ENCODE data around the gene ACSS1.

The ACSS1 gene

DNA sequence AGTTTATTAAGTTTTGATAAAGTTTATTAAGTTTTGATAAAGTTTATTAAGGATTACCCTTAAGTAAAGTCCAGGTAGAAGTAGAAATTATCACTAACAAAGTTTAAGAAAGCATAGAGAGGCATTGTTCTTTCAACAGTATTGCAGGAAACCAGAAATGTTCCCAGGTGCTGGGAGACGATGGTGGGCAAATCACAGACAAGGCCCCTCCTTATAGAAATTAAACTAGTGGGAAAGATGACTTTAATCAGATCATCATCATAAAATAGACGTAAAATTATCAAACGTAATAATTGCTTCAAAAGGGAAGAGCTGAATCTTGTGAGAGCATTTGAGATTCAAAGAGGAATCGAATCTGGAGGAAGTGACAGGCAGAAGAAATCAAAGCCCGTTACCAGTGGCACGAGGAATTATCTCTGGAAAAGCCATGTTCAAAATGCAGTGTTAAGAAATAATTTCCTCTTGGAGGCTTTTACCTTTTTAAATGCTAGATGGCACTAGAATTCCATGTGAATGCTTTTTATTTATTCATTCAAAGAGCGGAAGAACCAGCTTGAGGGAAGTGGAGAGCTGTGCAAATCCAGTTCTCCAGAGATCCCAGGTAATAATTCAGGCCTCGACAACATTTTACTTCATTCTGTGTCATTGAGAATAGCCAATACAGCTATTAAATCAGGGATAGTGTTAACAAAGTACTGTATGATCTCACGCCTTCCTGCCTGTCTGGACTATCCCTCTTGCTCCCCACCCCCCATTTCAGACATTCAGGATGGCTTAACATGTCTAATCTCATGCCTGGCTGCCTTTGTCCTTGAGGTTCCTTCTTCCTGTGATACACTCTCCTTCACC is 64.4 kb downstream of the ACSS1 start:
- no peak for DNase-seq (ENCODE audit: low read depth in 2 of 2)

- peak; percentile 94 to 96 for DNase-seq (ENCODE audit: low read depth in 2 of 2)
These were observed 65.3 kb downstream of the ACSS1 start, which contains the start of gene APMAP for GRCh38 chr20:24992487-24993205. TSS of gene APMAP (minus strand) at chr20:24992751. CDS start at chr20:24992688, 63 bp downstream.

GRCh38 chr20:24991897-24992486 is 65.9 kb downstream of the ACSS1 start:
- peak in 1 of 2 donors; percentile 13 for DNase-seq (ENCODE audit: low read depth in 2 of 2)

- DNase-seq (ENCODE audit: low read depth in 2 of 2): no peak
These were observed 67.1 kb downstream of the ACSS1 start for GRCh38 chr20:24990810-24991252.

- no peak for DNase-seq (ENCODE audit: low read depth in 2 of 2)
These were observed 68.8 kb downstream of the ACSS1 start for GRCh38 chr20:24989162-24989561.

DNA sequence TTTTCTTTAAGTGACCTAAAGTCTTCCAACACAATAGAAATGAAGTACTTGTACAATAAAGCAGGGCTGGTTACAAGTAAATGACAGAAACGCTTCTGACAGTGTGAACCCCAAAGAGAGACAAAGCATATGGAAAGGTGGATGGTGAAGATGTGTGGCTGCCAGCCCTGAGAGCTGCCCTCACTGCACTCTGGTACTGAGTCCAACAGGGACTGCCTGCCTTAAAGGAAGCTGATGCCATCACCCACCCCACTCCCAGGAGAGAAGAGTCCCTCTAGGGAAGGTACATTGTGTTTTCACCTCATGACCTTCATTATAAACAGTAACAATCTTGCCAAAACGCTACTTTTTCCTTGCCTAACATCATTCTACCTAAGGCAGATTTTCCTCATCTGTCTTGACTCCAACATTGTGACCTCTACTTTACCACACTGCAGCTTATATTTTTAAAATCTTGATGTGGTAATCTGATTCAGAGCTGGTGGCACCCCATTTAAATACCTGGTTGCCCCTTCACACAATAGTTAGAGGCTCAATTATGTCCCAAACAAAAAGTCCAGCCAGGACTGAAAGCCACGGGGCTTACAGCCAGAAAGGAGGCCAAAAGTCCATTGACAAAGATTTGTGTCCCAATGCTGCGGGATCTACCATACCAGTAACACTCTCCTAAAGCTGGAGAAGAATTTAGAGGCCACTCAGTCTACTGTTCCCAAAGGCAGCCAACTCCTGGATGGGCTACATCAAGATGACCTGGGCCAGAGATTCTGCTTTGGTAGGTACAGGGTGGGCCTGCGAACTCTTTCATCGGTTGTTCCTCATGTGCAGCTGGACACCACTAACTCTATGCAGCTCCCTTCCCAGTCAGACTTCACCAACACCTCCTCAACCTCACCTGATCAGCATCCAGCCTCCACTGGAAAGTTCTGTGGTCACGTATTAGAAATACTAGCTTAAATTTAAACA is 69.8 kb downstream of the ACSS1 start:
- DNase-seq (ENCODE audit: low read depth in 2 of 2): no peak

DNA sequence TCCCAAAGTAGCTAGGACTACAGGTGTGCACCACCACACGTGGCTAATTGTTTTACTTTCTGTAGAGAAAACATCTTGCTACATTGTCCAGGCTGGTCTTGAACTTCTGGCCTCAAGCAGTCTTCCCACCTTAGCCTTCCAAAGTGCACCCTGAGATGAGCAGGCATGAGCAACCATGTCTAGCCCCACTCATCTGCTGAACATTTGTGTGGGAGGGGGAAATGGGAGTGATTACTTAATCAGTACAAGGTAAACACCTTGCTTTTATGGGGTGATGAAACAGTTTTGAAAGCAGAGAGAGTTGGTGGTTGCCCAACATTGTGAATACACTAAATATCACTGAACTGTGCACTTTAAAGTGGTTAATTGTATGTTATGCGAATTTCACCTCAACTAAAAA is 70.7 kb downstream of the ACSS1 start:
- DNase-seq (ENCODE audit: low read depth in 2 of 2): peak in 1 of 2 donors; percentile 15

GRCh38 chr20:24986436-24987015 is 71.4 kb downstream of the ACSS1 start:
- DNase-seq (ENCODE audit: low read depth in 2 of 2): no peak

DNA sequence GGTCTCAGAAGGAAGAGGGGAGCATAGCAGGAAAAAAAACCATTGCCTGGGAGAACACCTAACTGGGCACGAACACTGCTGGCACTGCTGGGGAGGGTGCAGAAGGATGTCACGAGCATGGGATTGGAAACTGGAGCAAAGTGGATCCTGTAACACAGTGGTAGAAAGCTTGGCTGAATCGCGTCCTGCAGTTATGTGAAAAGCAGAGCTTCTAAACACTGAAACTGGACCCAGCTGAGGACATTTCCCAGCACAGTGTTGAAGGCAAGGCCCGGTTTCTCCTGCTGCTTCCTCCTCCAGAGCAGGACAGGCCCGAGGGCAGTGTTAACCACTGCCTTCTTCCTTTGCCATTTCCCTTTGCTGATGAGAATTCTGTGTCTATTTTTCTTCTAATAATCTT is 72.1 kb downstream of the ACSS1 start:
- no peak for DNase-seq (ENCODE audit: low read depth in 2 of 2)

DNA sequence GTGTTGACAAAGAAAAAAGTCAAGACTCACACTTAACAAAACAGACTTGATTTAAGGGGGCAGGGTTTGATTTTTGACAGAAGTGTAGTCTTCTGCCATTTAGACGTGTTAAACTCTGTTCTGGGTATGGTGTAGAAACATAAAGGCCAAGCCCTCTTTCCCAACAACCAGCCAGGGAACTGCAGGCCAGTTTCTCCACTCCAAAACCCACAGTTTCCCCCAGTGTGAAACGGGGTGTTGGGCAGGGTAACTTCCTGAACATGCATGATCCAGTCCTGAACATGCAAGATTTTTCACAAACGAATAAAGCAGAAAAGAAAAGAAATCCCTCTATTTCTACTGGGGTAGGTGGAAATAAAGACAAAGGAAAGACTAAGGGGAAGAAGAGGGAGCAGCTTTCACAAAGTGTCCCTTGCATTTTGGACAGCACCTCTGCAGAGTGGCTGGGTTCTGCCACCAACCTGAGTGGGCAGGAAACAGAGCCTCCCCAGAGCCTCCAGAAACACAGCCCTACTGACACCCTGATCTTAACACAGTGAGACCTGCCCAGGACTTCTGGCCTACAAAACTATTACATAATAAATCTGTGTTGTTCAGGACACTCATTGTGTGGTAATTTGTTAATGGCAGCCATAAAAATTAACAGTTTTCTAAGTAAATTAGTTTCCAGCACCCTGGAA is 72.8 kb downstream of the ACSS1 start:
- DNase-seq (ENCODE audit: low read depth in 2 of 2): no peak

DNA sequence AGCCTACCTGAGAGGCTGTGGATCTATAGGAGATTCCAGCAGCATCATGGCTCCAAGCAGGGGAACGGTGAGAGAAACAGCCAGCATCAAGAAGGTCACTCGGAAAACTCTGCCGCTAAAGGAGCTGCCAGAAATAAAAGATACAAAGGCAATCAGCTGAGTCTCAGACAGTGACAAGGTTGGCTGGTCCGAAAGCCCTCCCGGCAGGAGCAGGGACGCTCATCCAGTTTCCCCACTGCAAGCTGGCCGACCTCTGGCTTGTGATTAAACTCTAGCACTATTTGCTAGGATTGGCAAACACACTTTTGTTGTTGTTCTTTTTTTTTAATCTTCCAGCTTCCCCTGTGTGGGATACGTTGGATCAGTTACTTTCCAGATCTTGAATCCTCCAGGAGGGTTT is 74.0 kb downstream of the ACSS1 start:
- DNase-seq (ENCODE audit: low read depth in 2 of 2): no peak

GRCh38 chr20:24981790-24982189 is 76.1 kb downstream of the ACSS1 start:
- DNase-seq (ENCODE audit: low read depth in 2 of 2): no peak

DNA sequence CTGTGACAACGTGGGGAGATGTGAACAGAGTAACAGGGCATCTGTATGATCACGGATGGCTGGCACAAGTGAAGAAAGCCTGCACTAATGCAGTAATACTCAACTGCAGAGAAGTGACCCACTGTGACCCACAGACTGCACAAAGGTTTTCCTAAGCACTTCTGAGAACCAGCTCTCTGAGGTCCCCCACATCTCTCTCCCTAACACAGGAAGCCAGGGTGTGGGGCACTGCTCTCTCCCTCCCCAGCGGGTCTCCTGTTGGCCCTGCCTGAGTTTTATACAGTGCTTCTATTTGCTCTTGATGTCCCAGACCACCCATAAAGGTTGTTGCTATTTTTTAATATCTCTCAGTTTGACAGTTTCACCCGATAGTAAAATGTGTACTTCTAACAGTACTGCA is 76.7 kb downstream of the ACSS1 start:
- no peak for DNase-seq (ENCODE audit: low read depth in 2 of 2)

- DNase-seq (ENCODE audit: low read depth in 2 of 2): no peak
These were observed 77.5 kb downstream of the ACSS1 start for GRCh38 chr20:24980291-24981053.

GRCh38 chr20:24979036-24979960 is 78.6 kb downstream of the ACSS1 start:
- DNase-seq (ENCODE audit: low read depth in 2 of 2): no peak

DNA sequence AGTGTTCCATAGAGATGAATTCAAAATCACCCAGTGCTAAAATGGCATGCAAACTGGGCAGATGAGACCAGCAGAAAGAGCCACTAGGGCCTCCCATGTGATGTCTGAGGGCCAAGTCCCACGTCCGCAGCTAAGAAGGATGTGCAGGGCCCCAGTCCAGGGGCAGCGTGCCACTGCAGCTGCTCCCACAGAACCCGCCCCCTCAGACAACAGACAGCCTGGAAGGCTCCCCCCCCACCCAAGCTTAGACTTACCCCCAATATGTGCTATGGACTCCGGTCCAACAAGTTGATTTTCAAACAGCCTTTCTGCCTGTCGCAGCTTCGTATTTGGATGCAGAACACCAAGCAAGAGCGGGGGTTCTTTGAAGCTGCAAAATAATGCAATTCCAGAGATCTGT is 79.4 kb downstream of the ACSS1 start:
- DNase-seq (ENCODE audit: low read depth in 2 of 2): no peak

- no peak for DNase-seq (ENCODE audit: low read depth in 2 of 2)
These were observed 80.1 kb downstream of the ACSS1 start for GRCh38 chr20:24977797-24978196.

DNA sequence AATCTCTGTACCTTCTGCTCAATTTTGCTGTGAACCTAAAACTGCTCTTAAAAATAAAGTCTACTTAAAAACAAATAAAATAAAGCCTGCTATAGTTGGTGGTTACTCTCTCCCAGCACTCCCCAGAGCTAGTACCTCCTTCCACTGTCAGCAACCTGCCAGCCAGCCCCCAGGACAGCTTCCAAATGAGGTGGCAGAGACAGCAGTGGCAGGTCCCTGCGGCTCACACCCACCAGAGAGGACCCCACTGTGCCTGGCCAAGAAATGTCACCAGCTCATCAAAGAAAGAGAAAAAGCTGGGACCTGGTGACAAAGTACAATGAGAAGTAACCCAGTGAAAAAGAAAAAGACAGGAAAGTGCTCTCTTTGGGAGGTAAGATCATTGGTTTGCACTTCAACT is 80.6 kb downstream of the ACSS1 start:
- no peak for DNase-seq (ENCODE audit: low read depth in 2 of 2)

GRCh38 chr20:24972341-24972740 is 85.6 kb downstream of the ACSS1 start:
- DNase-seq (ENCODE audit: low read depth in 2 of 2): no peak
